Brain microvascular endothelial cell (primary cell): ENCODE data around the gene ZXDC.

Experiments used
- DNase-seq: peaks from one replicate; pipeline ENCODE4 v3.0.0-alpha.2; 2020
- H3K27ac ChIP-seq: fragments of 250-450 bp; sonication (Bioruptor Pico); 2 replicates; pipeline ENCODE4 v1.5.1; 2020; ENCODE audit warnings: mild to moderate bottlenecking, moderate library complexity
- H3K27me3 ChIP-seq: fragments of 250-450 bp; sonication (Bioruptor Pico); replicated peaks from 2 replicates; pipeline ENCODE4 v1.5.1; 2020; ENCODE audit warnings: mild to moderate bottlenecking
- H3K36me3 ChIP-seq: fragments of 250-450 bp; sonication (Bioruptor Pico); replicated peaks from 2 replicates; pipeline ENCODE4 v1.5.1; 2020; ENCODE audit warnings: mild to moderate bottlenecking
- H3K4me3 ChIP-seq: 2 replicates; pipeline ENCODE4 v1.5.1; 2011; ENCODE audit warnings: low read depth, mild to moderate bottlenecking, control low read depth, low read length, moderate library complexity
- in situ Hi-C: cut with HindIII; loops from 2 replicates; pipeline ENCODE4 v1.10.0; 2017; ENCODE audit warnings: low sequenced_read_pairs, low pct_ligation_motif_present
- TF ChIP-seq, protein P1 (sequence below): IDR thresholded peaks from 2 replicates; pipeline ENCODE4 v1.5.1; 2011; ENCODE audit warnings: low read depth, mild to moderate bottlenecking, moderate library complexity, low read length, control low read depth, inconsistent platforms; ENCODE audit errors: missing control alignments

The ZXDC gene

DNA sequence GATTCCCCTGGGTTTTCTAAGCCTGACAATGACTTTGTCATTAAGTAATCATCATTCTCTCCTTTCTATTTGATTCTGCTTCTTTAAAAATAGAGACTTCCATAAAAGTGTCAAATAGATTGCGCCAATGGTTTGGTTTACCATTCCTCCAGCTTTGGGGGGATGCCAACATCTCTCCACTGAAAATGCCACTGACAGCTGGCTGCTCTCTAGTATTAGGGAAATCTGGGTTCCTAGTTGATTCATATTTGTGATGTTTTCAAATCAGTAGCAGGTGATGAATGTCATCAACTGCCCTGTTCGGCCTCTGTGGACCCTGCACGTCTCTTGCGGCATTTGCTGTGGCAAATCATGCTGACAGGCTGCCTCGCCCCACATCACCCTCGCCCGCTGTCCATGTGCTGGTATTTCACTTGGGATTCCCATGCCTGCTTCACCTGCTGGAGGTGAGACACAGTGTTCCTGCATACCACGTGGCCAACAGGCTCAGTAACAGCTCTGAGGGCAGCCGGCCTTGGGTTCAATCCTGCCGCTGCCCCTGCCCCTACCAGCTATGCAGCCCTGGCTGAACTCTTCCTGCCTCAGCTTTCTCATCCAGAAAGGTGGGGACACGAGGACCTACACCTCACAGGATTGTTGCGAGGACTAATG, 28.1 kb downstream of the ZXDC start:
- DNase-seq = no peak
- in situ Hi-C loops = no loop called here
- Histone ChIP-seq H3K4me3 (no peak overlapping the region), H3K36me3 (peaks cover 13% of the 10 kb centered on the region), H3K27me3 (no peaks in the 10 kb centered on the region), H3K27ac (no peak overlapping the region)
- TF ChIP-seq, protein P1, sequence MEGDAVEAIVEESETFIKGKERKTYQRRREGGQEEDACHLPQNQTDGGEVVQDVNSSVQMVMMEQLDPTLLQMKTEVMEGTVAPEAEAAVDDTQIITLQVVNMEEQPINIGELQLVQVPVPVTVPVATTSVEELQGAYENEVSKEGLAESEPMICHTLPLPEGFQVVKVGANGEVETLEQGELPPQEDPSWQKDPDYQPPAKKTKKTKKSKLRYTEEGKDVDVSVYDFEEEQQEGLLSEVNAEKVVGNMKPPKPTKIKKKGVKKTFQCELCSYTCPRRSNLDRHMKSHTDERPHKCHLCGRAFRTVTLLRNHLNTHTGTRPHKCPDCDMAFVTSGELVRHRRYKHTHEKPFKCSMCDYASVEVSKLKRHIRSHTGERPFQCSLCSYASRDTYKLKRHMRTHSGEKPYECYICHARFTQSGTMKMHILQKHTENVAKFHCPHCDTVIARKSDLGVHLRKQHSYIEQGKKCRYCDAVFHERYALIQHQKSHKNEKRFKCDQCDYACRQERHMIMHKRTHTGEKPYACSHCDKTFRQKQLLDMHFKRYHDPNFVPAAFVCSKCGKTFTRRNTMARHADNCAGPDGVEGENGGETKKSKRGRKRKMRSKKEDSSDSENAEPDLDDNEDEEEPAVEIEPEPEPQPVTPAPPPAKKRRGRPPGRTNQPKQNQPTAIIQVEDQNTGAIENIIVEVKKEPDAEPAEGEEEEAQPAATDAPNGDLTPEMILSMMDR = no peak

DNA sequence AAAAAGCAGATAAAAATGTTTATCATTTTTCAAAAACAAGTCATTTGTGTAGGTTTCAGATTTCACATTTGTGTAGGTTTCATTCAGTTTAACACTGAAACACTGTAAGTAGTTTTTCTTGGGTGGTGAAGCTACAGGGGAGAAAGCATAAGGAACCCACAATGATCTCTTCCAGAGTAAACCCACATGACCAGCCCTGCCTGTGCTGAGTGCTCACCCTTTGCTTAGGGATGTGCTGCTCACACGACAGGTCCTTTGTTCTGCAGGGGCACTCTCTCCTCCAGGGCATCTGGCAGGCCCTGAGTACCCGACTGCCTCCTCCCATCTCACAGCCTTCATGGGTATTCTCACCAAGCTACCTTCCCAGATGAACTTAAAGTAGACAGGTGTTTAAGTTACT, 28.9 kb downstream of the ZXDC start:
- DNase-seq = no peak
- TF ChIP-seq, protein P1 = no peak
- Histone ChIP-seq H3K27me3 (no peaks in the 10 kb centered on the region), H3K4me3 (no peak overlapping the region), H3K27ac (no peak overlapping the region), H3K36me3 (peaks cover 10% of the 10 kb centered on the region)
- in situ Hi-C loops = no loop called here

DNA sequence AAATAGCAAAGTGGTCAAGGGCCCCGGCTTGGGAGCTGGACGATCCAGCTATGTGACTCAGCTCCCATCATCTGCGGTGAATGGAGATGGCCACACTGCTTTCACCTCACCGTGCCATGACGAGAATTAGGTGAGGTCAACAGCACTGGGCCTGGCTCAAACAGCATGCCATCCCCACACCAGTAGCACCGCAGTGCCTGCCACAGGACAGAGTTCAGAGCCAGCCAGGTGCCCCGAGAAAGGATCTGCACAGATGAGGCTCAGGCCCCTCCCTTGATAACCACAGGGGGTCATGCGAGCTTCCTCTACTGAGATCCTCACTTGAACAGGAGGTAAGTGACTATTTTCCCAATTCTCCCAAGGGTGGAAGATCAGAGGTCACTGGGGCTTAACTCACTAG, 29.4 kb downstream of the ZXDC start:
- Histone ChIP-seq H3K4me3 (no peak overlapping the region), H3K27ac (no peak overlapping the region), H3K27me3 (no peaks in the 10 kb centered on the region), H3K36me3 (peaks cover 6% of the 10 kb centered on the region)
- in situ Hi-C loops = no loop called here
- DNase-seq = no peak
- TF ChIP-seq, protein P1 = no peak

DNA sequence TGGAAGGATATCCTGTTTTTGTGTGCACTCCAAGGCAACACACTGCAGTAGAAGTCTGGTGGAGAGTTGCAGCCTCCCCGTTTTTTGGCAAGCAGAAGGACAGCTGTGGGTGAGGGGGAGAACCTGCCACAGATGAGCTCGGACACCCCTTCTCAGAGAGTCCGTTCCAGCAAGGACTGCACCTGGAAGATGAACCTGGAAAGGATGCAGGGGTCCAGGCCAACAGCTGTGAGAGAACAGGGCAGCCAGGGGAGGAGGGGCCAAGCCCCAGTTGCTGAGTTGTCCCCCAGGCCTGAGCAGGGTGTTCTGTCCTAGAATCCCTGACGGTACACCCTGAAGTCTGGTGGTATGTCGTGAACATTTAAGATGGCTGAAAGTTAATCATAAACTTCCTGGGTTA, 30.2 kb downstream of the ZXDC start:
- H3K27me3 ChIP-seq = no peaks in the 10 kb centered on the region
- H3K36me3 ChIP-seq = peaks cover 3% of the 10 kb centered on the region
- H3K4me3 ChIP-seq = no peak overlapping the region
- DNase-seq = no peak
- in situ Hi-C loops = no loop called here
- no peak overlapping the region for H3K27ac ChIP-seq
- TF ChIP-seq, protein P1 = no peak

DNA sequence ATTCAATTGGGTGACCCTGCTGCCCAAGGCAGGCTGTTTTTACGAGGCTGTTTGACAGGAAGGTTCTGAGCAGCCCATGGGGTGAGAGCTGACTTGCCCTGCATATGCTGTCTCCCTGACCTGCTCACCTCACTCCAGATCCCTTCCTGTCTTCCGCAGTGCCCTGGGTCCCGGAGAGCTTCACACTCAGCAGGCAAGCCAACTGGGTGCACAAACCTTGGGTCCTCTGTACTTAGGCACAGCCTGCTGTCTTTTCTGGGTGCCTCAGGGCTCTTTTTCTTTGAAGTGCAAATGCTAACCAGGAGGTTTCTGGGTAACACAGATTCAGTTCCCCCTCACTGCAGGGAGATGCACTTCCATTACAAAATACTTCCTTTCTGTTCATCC, 32.8 kb downstream of the ZXDC start:
- in situ Hi-C loops = no loop called here
- Histone ChIP-seq H3K27ac (no peak overlapping the region), H3K4me3 (no peak overlapping the region), H3K27me3 (no peaks in the 10 kb centered on the region), H3K36me3 (no peaks in the 10 kb centered on the region)
- DNase-seq = no peak
- TF ChIP-seq, protein P1 = no peak

DNA sequence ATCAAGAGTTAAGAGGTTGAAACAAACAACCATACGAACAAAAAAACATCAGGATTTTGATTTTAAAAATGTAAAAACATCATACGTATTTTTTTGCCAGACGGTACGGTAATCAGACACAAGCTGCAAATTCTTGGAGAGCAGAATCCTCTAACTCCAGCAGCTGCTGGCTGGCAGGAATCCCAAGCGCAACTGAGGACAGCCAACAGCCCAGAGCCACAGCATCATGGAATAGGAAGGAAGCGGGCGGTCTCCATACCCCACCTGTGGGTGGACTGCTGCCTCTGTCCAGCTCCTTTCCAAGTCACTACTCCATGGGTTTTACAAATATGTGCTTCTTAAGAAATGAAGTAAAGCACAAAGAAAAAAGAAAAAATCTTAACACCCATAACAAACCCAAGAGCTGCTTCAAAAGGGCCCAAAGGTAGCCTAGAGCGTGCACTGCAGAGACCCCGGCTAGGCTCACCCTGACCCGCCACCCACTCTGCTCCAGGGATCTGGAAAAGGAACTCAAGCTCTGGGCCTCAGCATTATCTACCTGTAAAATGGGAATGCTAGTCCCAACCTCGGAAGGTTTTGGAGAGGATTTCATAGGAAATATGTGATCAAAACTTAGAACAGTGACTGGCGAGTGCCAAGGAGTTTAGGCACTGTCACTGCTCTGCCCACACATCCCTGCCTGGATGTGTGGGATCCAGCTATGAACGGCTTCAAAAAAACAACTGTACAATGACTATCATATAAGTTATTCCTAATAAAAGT, 33.4 kb downstream of the ZXDC start:
- Histone ChIP-seq H3K27me3 (no peaks in the 10 kb centered on the region), H3K36me3 (no peaks in the 10 kb centered on the region), H3K4me3 (no peak overlapping the region), H3K27ac (no peak overlapping the region)
- in situ Hi-C loops = no loop called here
- no peak for DNase-seq
- TF ChIP-seq, protein P1 = no peak
